Amniotic stem cell (primary cell): Measurements from ENCODE around the gene PIGM.
"Not testable (repeated sequence)": the region's sequence is repeated elsewhere in the genome, so short reads cannot be mapped to it uniquely, and the experiment has no call there.

Source experiments
- DNase-seq: peaks from one replicate; lab custom pipeline; 2025; lab: John Stamatoyannopoulos, UW

PIGM gene

GRCh38 chr1:160061369-160062229 lies 29.8 kb upstream of the PIGM start:
- DNase-seq, result no peak

GRCh38 chr1:160058087-160058486 lies 26.3 kb upstream of the PIGM start:
- no peak for DNase-seq

- DNase-seq, result no peak
Observed at GRCh38 chr1:160056648-160057169, 24.9 kb upstream of the PIGM start.

- no peak for DNase-seq
Observed at GRCh38 chr1:160053548-160054365, 22.0 kb upstream of the PIGM start.

GRCh38 chr1:160052936-160053335 lies 21.1 kb upstream of the PIGM start:
- no peak for DNase-seq

- no peak for DNase-seq
Observed at GRCh38 chr1:160050619-160051018, 18.8 kb upstream of the PIGM start.

GRCh38 chr1:160050182-160050581 lies 18.4 kb upstream of the PIGM start:
- not testable (repeated sequence) for DNase-seq

GRCh38 chr1:160049101-160049500 lies 17.3 kb upstream of the PIGM start:
- no peak for DNase-seq

GRCh38 chr1:160048335-160048734 lies 16.5 kb upstream of the PIGM start:
- no peak for DNase-seq

GRCh38 chr1:160047111-160047991 lies 15.6 kb upstream of the PIGM start:
- no peak for DNase-seq

- DNase-seq, result no peak
Observed at GRCh38 chr1:160046494-160047110, 14.8 kb upstream of the PIGM start.

- DNase-seq, result no peak
Observed at GRCh38 chr1:160045653-160046052, 13.9 kb upstream of the PIGM start.

GRCh38 chr1:160043543-160043942 lies 11.8 kb upstream of the PIGM start:
- no peak for DNase-seq

GRCh38 chr1:160040476-160040875 lies 8.7 kb upstream of the PIGM start:
- no peak for DNase-seq

- no peak for DNase-seq
Observed at GRCh38 chr1:160032165-160032820, 503 bp upstream of the PIGM start.

- DNase-seq, result no peak
Observed at GRCh38 chr1:160030657-160031364, 979 bp downstream of the PIGM start.

GRCh38 chr1:160028426-160028825 lies 3.4 kb downstream of the PIGM start:
- no peak for DNase-seq

GRCh38 chr1:160025314-160025713 lies 6.5 kb downstream of the PIGM start:
- DNase-seq, result no peak

GRCh38 chr1:160024195-160024905 lies 7.4 kb downstream of the PIGM start:
- DNase-seq, result no peak
